Uterus (tissue), 4 donors: ENCODE measurements around the gene ICAM4. TPM values are rescaled to one million over a fixed set of nuclear protein-coding genes. Genes with fewer than 3 reads are reported as not detected.
"Not testable (repeated sequence)": the region's sequence is repeated elsewhere in the genome, so short reads cannot be mapped to it uniquely, and the experiment has no call there.

Source experiments
- DNase-seq, 2 donors: peaks; one replicate each; pipeline ENCODE4 v3.0.0-alpha.2; 2019 to 2020
- H3K27ac ChIP-seq, 2 donors: fragments of 200-600 bp; sonication (generic); 1 replicate in 1 of 2; 2 replicates in 1 of 2; pipeline ENCODE4 v1.5.1; 2016 to 2018
- H3K27me3 ChIP-seq, 2 donors: fragments of 200-600 bp; sonication (generic); one replicate each; pipeline ENCODE4 v1.5.1; 2018 to 2019; ENCODE audit warnings: control low read depth in 1 of 2
- H3K36me3 ChIP-seq, 2 donors: fragments of 200-600 bp; sonication (generic); one replicate each; pipeline ENCODE4 v1.5.1; 2019; ENCODE audit warnings: control low read depth in 1 of 2
- H3K4me1 ChIP-seq, 2 donors: fragments of 200-600 bp; sonication (generic); one replicate each; pipeline ENCODE4 v1.5.1; 2018 to 2019; ENCODE audit warnings: control low read depth in 1 of 2
- H3K4me3 ChIP-seq, 2 donors: fragments of 200-600 bp; sonication (generic); 1 replicate in 1 of 2; 2 replicates in 1 of 2; pipeline ENCODE4 v1.5.1; 2018 to 2019; ENCODE audit warnings: mild to moderate bottlenecking in 1 of 2
- H3K9me3 ChIP-seq, 2 donors: fragments of 200-600 bp; sonication (generic); one replicate each; pipeline ENCODE4 v1.5.1; 2019; ENCODE audit warnings: control low read depth in 1 of 2
- CTCF ChIP-seq, 4 experiments: fragments of 200-600 bp in 2 of 4; fragments of 450-650 bp in 2 of 4; sonication (generic) in 2 of 4; IDR thresholded peaks; one replicate each; pipeline ENCODE4 v1.5.1; 2016 to 2019; ENCODE audit warnings: antibody characterized with exemption in 4 of 4, mild to moderate bottlenecking in 2 of 4, moderate library complexity in 1 of 4
- POLR2A ChIP-seq, 2 donors: fragments of 450-650 bp; IDR thresholded peaks; one replicate each; pipeline ENCODE4 v1.6.1; 2016; ENCODE audit warnings: antibody characterized with exemption in 2 of 2, mild to moderate bottlenecking in 1 of 2, moderate library complexity in 1 of 2
- intact Hi-C: fragments of 100-400 bp; cut with DNase I; formaldehyde crosslinking; loops from one replicate; pipeline ENCODE4 v1.15.1; 2023; ENCODE audit warnings: low total_unique reads
- total RNA-seq, 4 donors: library from RNA; depleted of rRNA in 3 of 4; stranded (reverse); fragments of >200 nt in 3 of 4; gene quantifications; one replicate each; pipeline versions ENCODE4 v1.1.0 to v1.2.4, GENCODE V29; 2014 to 2023
- donor health status: DM: yes; HTN: yes; CAD: no.

The ICAM4 gene
- total RNA-seq, 4 donors from 2014 or later: 0.41 TPM; not detected in 3

GRCh38 chr19:10274589-10274988 lies 12.2 kb upstream of the ICAM4 start:
- DNase-seq: no peak
- no peaks in the 10 kb centered on the region for H3K9me3 ChIP-seq
- H3K4me1 ChIP-seq: no peaks in the 10 kb centered on the region
- H3K27me3 ChIP-seq: peaks cover 0 to 6% of the 10 kb centered on the region in 2 donors
- intact Hi-C loops: no loop called here
- H3K27ac ChIP-seq: no peak overlapping the region
- no peak for TF ChIP-seq CTCF (IDR thresholded peaks at IDR 0.05)
- TF ChIP-seq POLR2A (IDR thresholded peaks at IDR 0.05): no peak
- H3K4me3 ChIP-seq: no peak overlapping the region
- no peaks in the 10 kb centered on the region for H3K36me3 ChIP-seq

- DNase-seq: no peak
- no peak overlapping the region for H3K4me3 ChIP-seq
- TF ChIP-seq CTCF (IDR thresholded peaks at IDR 0.05): no peak
- TF ChIP-seq POLR2A (IDR thresholded peaks at IDR 0.05): no peak
- no peak overlapping the region for H3K27ac ChIP-seq
- H3K27me3 ChIP-seq: no peaks in the 10 kb centered on the region
- intact Hi-C loops: no loop called here
- no peaks in the 10 kb centered on the region for H3K9me3 ChIP-seq
- H3K4me1 ChIP-seq: no peaks in the 10 kb centered on the region
- no peaks in the 10 kb centered on the region for H3K36me3 ChIP-seq
Measured at GRCh38 chr19:10277795-10278589, 8.8 kb upstream of the ICAM4 start.

GRCh38 chr19:10278935-10279334 lies 7.8 kb upstream of the ICAM4 start:
- Histone ChIP-seq H3K4me3 (no peak overlapping the region), H3K36me3 (no peaks in the 10 kb centered on the region), H3K9me3 (no peaks in the 10 kb centered on the region), H3K27me3 (no peaks in the 10 kb centered on the region), H3K4me1 (no peaks in the 10 kb centered on the region), H3K27ac (no peak overlapping the region)
- intact Hi-C loops: no loop called here
- DNase-seq: no peak
- TF ChIP-seq CTCF (IDR thresholded peaks at IDR 0.05) (no peak), POLR2A (IDR thresholded peaks at IDR 0.05) (no peak)

- intact Hi-C loops: no loop called here
- Histone ChIP-seq H3K9me3 (no peaks in the 10 kb centered on the region), H3K4me3 (no peak overlapping the region), H3K27me3 (no peaks in the 10 kb centered on the region), H3K4me1 (no peaks in the 10 kb centered on the region), H3K36me3 (no peaks in the 10 kb centered on the region), H3K27ac (no peak overlapping the region)
- no peak for TF ChIP-seq POLR2A (IDR thresholded peaks at IDR 0.05)
- TF ChIP-seq CTCF (IDR thresholded peaks at IDR 0.05): no peak
- DNase-seq: no peak
Measured at GRCh38 chr19:10279737-10280442, 6.9 kb upstream of the ICAM4 start.

GRCh38 chr19:10282043-10282442 lies 4.7 kb upstream of the ICAM4 start:
- H3K4me3 ChIP-seq, H3K27ac ChIP-seq, H3K9me3 ChIP-seq, intact Hi-C loops, H3K36me3 ChIP-seq, H3K27me3 ChIP-seq, H3K4me1 ChIP-seq, DNase-seq: not testable (repeated sequence)
